ENCODE results near the gene KYNU. TPM values are rescaled to one million over a fixed set of nuclear protein-coding genes. Genes with fewer than 3 reads are reported as not detected.

Gene KYNU
- total RNA-seq, 1 donor from 2014 or later = 0.16 TPM

- no peak for DNase-seq
Measured at GRCh38 chr2:142966284-142966683, 88.8 kb downstream of the KYNU start.

- DNase-seq = no peak
Measured at GRCh38 chr2:142967060-142967459, 89.6 kb downstream of the KYNU start.

GRCh38 chr2:142973160-142973821 is 95.8 kb downstream of the KYNU start:
- no peak for DNase-seq

GRCh38 chr2:142973822-142974207 is 96.4 kb downstream of the KYNU start:
- no peak for DNase-seq

- DNase-seq = no peak
Measured at GRCh38 chr2:142974288-142975024, 97.0 kb downstream of the KYNU start.

GRCh38 chr2:142975239-142975638 is 97.8 kb downstream of the KYNU start:
- no peak for DNase-seq

GRCh38 chr2:142980246-142981068 is 103.0 kb downstream of the KYNU start:
- no peak for DNase-seq

GRCh38 chr2:142981069-142981378 is 103.6 kb downstream of the KYNU start:
- DNase-seq = no peak

GRCh38 chr2:142981756-142982155 is 104.3 kb downstream of the KYNU start:
- DNase-seq = no peak

GRCh38 chr2:142983174-142983573 is 105.7 kb downstream of the KYNU start:
- DNase-seq = no peak

GRCh38 chr2:142984657-142985056 is 107.2 kb downstream of the KYNU start:
- DNase-seq = no peak

- DNase-seq = no peak
Measured at GRCh38 chr2:142987044-142987443, 109.6 kb downstream of the KYNU start.

GRCh38 chr2:142989273-142990204 is 112.1 kb downstream of the KYNU start:
- no peak for DNase-seq

- DNase-seq = no peak
Measured at GRCh38 chr2:142991295-142991694, 113.8 kb downstream of the KYNU start.

GRCh38 chr2:142992840-142993239 is 115.4 kb downstream of the KYNU start:
- no peak for DNase-seq

- DNase-seq = no peak
Measured at GRCh38 chr2:142993771-142994170, 116.3 kb downstream of the KYNU start.

GRCh38 chr2:142994665-142995064 is 117.2 kb downstream of the KYNU start:
- DNase-seq = no peak

- DNase-seq = no peak
Measured at GRCh38 chr2:142997231-142997630, 119.8 kb downstream of the KYNU start.

GRCh38 chr2:143000599-143000998 is 123.1 kb downstream of the KYNU start:
- no peak for DNase-seq

- no peak for DNase-seq
Measured at GRCh38 chr2:143001501-143001900, 124.0 kb downstream of the KYNU start.

GRCh38 chr2:143015656-143016055 is 138.2 kb downstream of the KYNU start:
- no peak for DNase-seq

GRCh38 chr2:143026411-143027054 is 149.1 kb downstream of the KYNU start:
- DNase-seq = no peak

Measured in occipital lobe (tissue), 2 donors.